ENCODE measurements around the gene ASB5.
A peak's percentile ranks its signal among the peaks of the same experiment; 100 is the strongest.

The ASB5 gene

DNA sequence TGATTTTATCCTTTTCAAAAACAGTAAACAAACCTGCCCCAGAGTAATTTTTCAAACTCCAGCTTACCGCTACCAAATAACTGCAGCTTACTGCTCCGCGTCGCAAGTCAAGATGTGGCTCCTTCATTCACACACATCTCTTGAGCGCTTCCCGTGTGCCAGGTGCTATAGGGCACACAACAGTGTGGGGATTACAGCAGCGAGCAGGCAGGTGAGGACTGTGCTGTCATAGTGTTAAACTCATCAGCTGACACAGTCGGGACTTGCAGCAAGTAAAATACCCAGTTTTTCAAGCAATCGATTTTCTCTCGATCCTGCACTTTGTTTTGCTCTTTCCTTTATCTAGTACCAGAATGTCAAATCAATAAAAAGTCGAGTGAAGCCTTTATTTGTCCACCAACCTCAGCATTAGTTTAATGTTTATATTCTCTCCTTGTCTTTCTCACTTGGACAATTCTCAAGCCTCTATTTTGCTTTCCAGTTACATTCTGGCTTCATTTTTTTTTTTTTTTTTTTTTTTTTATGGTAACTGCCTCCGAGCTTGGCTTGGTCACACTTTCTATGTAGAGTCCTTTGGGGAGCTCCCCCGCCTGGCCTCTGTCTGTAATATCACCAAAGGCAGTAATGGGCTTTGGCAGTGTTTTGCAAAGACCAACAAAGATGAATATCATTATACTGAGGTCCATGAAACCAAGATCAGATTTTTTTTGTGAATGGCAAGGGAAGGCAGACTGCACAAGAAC lies 8.3 kb upstream of the ASB5 start:
- no peak for DNase-seq (ENCODE audit: low read depth)

GRCh38 chr4:176276710-176277109 lies 7.7 kb upstream of the ASB5 start:
- no peak for DNase-seq (ENCODE audit: low read depth)

GRCh38 chr4:176274441-176274840 lies 5.4 kb upstream of the ASB5 start:
- DNase-seq (ENCODE audit: low read depth), result no peak

- no peak for DNase-seq (ENCODE audit: low read depth)
Observed at GRCh38 chr4:176273736-176274135, 4.7 kb upstream of the ASB5 start.

GRCh38 chr4:176272799-176273198 lies 3.8 kb upstream of the ASB5 start:
- DNase-seq (ENCODE audit: low read depth), result no peak

DNA sequence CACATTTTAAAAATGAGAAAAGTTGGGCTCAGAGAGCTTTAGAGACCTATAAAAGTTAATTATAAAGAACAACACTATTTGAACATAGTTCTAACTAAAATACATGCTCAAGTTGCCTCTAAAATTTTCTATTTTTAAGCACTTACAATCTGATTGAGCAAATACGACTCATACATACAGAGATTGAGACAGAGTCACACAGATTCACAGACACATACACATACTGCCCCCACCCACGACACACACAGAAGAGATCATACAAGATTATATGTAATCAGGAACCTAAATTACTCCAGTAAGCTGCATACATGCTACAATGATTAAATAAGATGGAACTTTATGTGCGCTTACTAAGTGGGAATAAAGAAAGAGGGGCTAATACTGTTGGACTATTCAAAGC lies 2.7 kb upstream of the ASB5 start:
- DNase-seq (ENCODE audit: low read depth), result no peak

DNA sequence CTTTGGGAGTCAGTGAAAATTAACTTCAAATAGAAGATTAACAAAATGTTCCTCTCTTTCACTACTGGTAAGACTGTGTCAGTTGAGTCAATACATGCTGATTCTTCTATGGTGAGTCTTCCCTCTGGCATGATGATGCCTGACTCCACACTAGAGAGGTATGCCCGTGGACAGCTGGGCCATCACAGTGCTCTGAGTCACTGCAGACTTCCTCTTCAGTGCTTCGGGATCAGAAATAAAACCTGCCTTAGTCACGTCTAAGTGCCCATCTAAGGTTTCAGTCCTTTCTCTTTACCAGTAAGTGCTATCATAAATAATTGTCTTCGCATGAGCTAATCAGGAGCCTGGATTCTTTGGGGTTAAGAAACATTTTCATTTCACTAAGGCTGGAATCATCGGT lies 1.6 kb upstream of the ASB5 start:
- DNase-seq (ENCODE audit: low read depth), result peak; percentile 99

DNA sequence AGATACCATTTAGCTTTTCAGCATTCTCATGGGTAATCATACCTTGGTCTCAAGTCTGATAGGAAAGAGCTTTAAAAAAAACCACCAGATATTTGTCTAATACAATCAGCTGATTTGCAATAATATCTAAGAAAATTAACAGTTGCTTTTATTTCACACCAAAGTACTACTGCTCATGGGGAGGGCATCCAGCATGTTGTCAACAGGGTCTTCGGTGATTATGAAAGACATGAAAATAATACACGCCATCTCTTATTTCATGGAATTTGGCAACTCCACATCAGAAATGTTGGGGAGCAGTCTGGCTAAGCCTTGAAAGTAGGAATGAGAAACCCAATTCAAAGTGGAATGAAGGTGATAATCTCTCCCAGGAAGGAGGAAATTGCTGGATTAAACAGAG lies 3.0 kb downstream of the ASB5 start:
- DNase-seq (ENCODE audit: low read depth), result no peak

- DNase-seq (ENCODE audit: low read depth), result no peak
Observed at GRCh38 chr4:176262243-176262642, 6.8 kb downstream of the ASB5 start.

DNA sequence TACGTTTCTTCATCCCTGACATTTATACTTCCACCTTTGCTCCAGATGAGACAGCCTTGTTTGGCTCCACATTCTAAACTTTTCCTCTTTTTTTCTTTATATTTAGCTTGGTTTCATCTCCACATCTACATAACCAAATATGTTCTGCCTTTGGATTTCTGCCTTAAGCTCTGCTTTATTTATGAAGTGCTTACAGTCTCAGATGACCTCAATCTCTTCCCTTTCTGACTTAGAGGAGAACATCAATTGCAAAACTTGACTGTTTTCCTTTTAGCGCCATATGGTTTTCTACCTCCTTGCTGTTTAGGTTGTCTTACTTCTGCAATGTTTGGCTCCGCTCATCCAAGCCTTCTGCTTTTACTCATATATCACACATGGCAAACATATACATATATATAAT lies 7.5 kb downstream of the ASB5 start:
- DNase-seq (ENCODE audit: low read depth), result no peak

DNA sequence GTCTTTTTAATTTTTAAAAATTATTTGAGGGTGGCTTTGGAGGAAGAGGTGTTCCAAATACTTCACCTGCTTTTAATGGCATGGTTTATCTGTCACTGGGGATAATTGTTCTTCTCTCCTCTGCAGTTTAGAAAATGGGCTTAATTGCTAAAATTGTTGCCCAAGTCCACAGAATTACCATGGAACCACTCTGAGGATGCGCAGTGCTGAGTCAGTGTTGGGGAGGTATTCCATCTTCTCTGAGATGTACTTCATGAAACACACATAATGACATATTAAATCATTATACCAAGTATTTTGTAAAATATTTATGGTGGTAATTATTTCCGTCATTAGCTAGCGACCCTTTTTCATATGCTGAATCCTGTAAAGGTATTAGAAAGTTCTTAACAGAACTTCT lies 8.0 kb downstream of the ASB5 start:
- DNase-seq (ENCODE audit: low read depth), result no peak

GRCh38 chr4:176259330-176260090 lies 9.5 kb downstream of the ASB5 start:
- no peak for DNase-seq (ENCODE audit: low read depth)

DNA sequence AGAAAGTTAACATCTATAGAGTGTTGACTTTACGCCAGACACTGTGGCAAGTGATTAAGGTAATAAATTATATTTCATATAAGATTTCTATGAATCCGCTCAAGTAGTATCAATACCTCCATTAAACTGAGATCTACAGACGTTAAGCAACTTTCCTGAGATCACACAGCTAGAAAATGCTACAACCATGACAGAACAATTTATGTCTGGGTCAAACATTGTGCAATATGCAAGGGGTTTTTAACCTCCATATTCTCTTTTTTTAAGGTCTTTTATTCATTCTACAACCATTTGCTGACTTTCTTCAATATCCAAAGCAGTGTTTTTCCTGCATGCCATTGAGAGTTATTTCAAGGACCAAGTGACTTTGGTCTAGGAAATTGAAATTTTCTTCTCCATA lies 10.9 kb downstream of the ASB5 start:
- DNase-seq (ENCODE audit: low read depth), result no peak

GRCh38 chr4:176256921-176257320 lies 12.1 kb downstream of the ASB5 start:
- no peak for DNase-seq (ENCODE audit: low read depth)

DNA sequence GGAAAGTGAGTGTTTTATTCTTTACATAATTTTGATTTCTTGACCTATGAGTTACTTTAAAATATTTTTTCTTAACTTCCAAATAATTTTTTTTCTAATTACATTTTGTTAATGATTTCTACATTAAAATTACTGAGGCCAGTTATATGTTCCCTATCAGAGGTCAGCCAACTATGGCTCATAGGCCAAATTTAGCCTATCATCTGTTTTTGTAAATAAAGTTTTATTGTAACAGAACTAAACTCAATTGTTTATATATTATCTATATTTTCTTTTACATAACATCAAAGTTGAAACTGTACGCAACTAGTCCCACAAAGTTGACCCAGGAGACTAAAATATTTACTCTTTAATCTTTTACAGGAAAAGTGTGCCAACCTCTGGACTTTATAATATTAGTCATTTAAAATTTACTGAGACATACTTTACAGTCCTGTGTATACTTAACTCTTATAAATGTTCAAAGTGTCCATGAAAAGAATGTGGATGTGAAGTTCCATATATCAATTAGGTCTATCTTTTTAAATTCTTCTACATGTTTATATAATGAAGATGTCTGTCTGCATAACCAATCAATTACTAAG lies 26.2 kb downstream of the ASB5 start:
- no peak for DNase-seq (ENCODE audit: low read depth)

- DNase-seq (ENCODE audit: low read depth), result no peak
Observed at GRCh38 chr4:176241703-176242102, 27.3 kb downstream of the ASB5 start.

GRCh38 chr4:176238826-176239225 lies 30.2 kb downstream of the ASB5 start:
- no peak for DNase-seq (ENCODE audit: low read depth)

- DNase-seq (ENCODE audit: low read depth), result no peak
Observed at GRCh38 chr4:176238157-176238610, 30.8 kb downstream of the ASB5 start.

DNA sequence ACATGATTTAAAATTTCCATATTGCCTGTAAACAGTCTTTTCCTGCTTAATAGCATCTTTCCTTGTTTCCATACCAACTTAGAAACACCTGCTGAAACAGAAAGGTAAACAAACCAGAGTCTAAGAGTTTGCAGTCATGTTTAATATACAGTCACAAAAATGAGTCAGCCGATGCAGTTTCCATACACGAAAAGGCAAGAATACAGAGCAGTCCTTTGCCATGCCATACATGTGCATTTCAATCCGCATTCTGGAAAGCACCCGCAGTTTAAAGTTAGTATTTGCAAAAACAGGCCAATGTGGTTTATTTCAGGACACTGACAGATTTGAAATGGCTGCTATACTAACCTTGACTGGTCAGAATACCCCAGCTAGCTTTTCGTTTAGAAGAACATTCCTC lies 32.1 kb downstream of the ASB5 start:
- DNase-seq (ENCODE audit: low read depth), result no peak

GRCh38 chr4:176230836-176231235 lies 38.2 kb downstream of the ASB5 start:
- DNase-seq (ENCODE audit: low read depth), result no peak

DNA sequence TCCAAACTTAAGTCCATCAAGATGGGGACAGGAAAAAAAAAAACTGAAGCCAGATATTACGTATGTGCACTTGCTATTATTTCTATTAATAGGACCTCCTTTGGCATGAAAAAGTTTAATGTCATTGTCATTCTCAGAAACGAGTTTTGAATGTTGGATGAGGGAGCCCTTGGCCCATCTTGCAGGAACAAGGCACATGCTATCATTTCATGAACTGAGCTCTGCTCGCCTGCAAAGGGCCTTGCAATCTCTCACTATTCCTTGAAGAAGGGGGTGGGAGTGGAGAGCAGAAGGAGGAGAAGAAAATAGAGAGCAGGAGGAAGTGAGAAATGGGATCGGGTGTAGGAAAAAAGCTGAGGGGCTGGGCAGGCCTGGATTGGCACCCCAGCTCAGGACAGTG lies 39.4 kb downstream of the ASB5 start:
- no peak for DNase-seq (ENCODE audit: low read depth)

DNA sequence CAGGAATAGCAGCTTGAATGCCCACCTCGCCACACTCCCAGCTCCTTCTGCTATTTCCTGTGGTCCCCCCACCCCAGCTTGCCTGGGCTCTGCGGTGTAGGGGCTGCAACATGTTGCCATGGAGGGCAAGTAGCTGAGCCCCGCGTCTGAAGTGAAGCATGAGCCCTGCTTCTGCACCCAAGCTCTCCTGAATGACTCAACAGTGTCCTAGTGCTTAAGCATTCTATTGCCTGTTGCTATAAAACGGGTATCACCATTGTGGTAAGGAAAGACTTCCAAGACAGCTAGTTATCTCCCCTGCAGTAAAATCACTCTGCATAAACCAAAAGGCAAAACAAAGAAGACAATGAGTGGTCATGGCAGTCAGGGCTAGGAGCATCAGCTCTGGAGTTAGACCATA lies 42.3 kb downstream of the ASB5 start:
- no peak for DNase-seq (ENCODE audit: low read depth)

- no peak for DNase-seq (ENCODE audit: low read depth)
Observed at GRCh38 chr4:176223561-176223960, 45.5 kb downstream of the ASB5 start.

All from non-pigmented ciliary epithelial cell (primary cell).